ENCODE results near the gene CDK19.

GRCh38 chr6:110710115-110710514 is 105.2 kb downstream of the CDK19 start:
- TF ChIP-seq, protein P1, sequence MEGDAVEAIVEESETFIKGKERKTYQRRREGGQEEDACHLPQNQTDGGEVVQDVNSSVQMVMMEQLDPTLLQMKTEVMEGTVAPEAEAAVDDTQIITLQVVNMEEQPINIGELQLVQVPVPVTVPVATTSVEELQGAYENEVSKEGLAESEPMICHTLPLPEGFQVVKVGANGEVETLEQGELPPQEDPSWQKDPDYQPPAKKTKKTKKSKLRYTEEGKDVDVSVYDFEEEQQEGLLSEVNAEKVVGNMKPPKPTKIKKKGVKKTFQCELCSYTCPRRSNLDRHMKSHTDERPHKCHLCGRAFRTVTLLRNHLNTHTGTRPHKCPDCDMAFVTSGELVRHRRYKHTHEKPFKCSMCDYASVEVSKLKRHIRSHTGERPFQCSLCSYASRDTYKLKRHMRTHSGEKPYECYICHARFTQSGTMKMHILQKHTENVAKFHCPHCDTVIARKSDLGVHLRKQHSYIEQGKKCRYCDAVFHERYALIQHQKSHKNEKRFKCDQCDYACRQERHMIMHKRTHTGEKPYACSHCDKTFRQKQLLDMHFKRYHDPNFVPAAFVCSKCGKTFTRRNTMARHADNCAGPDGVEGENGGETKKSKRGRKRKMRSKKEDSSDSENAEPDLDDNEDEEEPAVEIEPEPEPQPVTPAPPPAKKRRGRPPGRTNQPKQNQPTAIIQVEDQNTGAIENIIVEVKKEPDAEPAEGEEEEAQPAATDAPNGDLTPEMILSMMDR (IDR thresholded peaks at IDR 0.05): no peak
- TF ChIP-seq ZFX (IDR thresholded peaks at IDR 0.05; ENCODE audit: borderline replicate concordance): no peak

Measured in 22Rv1 (cell line).